Islet precursor cell (in vitro differentiated cells): ENCODE measurements around the gene ADGRB2.

Experiments used
- DNase-seq: peaks from one replicate; pipeline ENCODE4 v3.0.0-alpha.2; 2018

ADGRB2 gene

GRCh38 chr1:31745096-31745945 is 18.8 kb downstream of the ADGRB2 start:
- peak; percentile 91 for DNase-seq

GRCh38 chr1:31744165-31744888 is 19.8 kb downstream of the ADGRB2 start:
- no peak for DNase-seq

- DNase-seq = no peak
Measured at GRCh38 chr1:31742462-31743212, 21.5 kb downstream of the ADGRB2 start.

GRCh38 chr1:31739346-31739745 is 24.8 kb downstream of the ADGRB2 start:
- DNase-seq = peak; percentile 78

- DNase-seq = no peak
Measured at GRCh38 chr1:31736675-31737074, 27.5 kb downstream of the ADGRB2 start.

- DNase-seq = no peak
Measured at GRCh38 chr1:31735571-31735970, 28.6 kb downstream of the ADGRB2 start.

GRCh38 chr1:31734582-31735107 is 29.5 kb downstream of the ADGRB2 start:
- DNase-seq = no peak

- no peak for DNase-seq
Measured at GRCh38 chr1:31733389-31734219, 30.5 kb downstream of the ADGRB2 start.

- DNase-seq = no peak
Measured at GRCh38 chr1:31732751-31733289, 31.3 kb downstream of the ADGRB2 start.

GRCh38 chr1:31732343-31732742 is 31.8 kb downstream of the ADGRB2 start:
- DNase-seq = no peak

- DNase-seq = no peak
Measured at GRCh38 chr1:31731049-31731565, 33.0 kb downstream of the ADGRB2 start.

- DNase-seq = no peak
Measured at GRCh38 chr1:31730336-31731048, 33.6 kb downstream of the ADGRB2 start.

GRCh38 chr1:31727849-31728248 is 36.3 kb downstream of the ADGRB2 start:
- no peak for DNase-seq

GRCh38 chr1:31727195-31727594 is 36.9 kb downstream of the ADGRB2 start:
- DNase-seq = no peak

- DNase-seq = no peak
Measured at GRCh38 chr1:31726715-31727114, 37.4 kb downstream of the ADGRB2 start.

- DNase-seq = no peak
Measured at GRCh38 chr1:31725777-31726535, 38.2 kb downstream of the ADGRB2 start.

- DNase-seq = no peak
Measured at GRCh38 chr1:31725134-31725533, 39.0 kb downstream of the ADGRB2 start.

GRCh38 chr1:31723828-31724359 is 40.2 kb downstream of the ADGRB2 start:
- DNase-seq = peak; percentile 90

- DNase-seq = no peak
Measured at GRCh38 chr1:31718327-31718897, 45.7 kb downstream of the ADGRB2 start.

- no peak for DNase-seq
Measured at GRCh38 chr1:31717341-31717740, 46.8 kb downstream of the ADGRB2 start.
